ENCODE results near the gene LUC7L.
A peak's percentile ranks its signal among the peaks of the same experiment; 100 is the strongest.

LUC7L gene

DNA sequence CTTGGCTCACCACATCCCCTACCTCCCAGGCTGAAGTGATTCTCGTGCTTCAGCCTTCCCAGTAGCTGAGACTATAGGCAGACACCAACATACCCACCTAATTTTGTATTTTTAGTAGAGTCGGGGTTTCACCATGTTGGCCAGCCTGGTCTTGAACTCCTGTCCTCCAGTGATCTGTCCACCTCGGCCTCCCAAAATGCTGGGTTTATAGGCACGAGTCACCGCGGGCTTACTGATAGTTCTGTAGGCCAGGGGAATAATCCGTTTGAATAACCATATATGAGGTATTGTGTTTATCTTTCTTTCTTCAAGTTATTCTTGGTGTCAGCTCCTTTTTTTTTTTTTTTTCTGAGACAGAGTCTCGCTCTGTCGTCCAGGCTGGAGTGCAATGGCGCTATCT lies 13.0 kb upstream of the LUC7L start:
- Histone ChIP-seq H3K4me3 (ENCODE audit: low read depth, low read length, poor library complexity, severe bottlenecking) (no peak overlapping the region), H3K27ac (ENCODE audit: low read depth, low read length, poor library complexity, severe bottlenecking) (no peak overlapping the region), H3K27me3 (ENCODE audit: insufficient read depth, low read length) (no peaks in the 10 kb centered on the region), H3K4me2 (ENCODE audit: low read length) (no peak overlapping the region), H2AFZ (ENCODE audit: low read length) (no peak overlapping the region), H3K9me3 (ENCODE audit: low read length) (no peaks in the 10 kb centered on the region), H3F3A (ENCODE audit: insufficient read depth, low read length) (no peaks in the 10 kb centered on the region), H3K9ac (ENCODE audit: low read length) (no peak overlapping the region), H3K4me1 (ENCODE audit: insufficient read depth, low read length, severe bottlenecking) (peaks cover 15% of the 10 kb centered on the region), H3K79me2 (ENCODE audit: insufficient read depth, low read length) (peaks cover 5% of the 10 kb centered on the region; the same call in 1 of the 2 replicates), H4K20me1 (ENCODE audit: insufficient read depth, low read length) (no peaks in the 10 kb centered on the region), H3K36me3 (ENCODE audit: insufficient read depth, low read length) (peaks cover 5% of the 10 kb centered on the region; the same call in 1 of the 2 replicates), H3K9me2 (ENCODE audit: low read depth, low read length) (no peaks in the 10 kb centered on the region)
- TF ChIP-seq, protein P1, sequence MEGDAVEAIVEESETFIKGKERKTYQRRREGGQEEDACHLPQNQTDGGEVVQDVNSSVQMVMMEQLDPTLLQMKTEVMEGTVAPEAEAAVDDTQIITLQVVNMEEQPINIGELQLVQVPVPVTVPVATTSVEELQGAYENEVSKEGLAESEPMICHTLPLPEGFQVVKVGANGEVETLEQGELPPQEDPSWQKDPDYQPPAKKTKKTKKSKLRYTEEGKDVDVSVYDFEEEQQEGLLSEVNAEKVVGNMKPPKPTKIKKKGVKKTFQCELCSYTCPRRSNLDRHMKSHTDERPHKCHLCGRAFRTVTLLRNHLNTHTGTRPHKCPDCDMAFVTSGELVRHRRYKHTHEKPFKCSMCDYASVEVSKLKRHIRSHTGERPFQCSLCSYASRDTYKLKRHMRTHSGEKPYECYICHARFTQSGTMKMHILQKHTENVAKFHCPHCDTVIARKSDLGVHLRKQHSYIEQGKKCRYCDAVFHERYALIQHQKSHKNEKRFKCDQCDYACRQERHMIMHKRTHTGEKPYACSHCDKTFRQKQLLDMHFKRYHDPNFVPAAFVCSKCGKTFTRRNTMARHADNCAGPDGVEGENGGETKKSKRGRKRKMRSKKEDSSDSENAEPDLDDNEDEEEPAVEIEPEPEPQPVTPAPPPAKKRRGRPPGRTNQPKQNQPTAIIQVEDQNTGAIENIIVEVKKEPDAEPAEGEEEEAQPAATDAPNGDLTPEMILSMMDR (IDR thresholded peaks at IDR 0.05; ENCODE audit: low read length), result no peak
- TF ChIP-seq EZH2 (IDR thresholded peaks at IDR 0.05; ENCODE audit: borderline replicate concordance, low read length), result no peak

DNA sequence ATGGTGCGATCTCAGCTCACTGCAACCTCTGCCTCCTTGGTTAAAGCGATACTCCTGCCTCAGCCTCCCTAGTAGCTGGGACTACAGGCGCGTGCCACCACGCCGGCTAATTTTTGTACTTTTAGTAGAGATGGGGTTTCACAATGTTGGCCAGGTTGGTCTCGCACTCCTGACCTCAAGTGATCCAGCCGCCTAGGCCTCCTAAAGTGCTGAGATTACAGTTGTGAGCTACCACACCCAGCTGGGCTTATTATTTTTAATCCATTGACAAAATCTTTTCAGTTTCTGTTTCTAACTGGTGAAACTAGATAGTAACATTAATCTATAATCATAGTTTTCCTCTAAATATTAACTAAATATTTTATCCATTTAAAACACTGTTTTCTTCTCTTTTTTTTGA lies 11.3 kb upstream of the LUC7L start:
- Histone ChIP-seq H3F3A (ENCODE audit: insufficient read depth, low read length) (no peaks in the 10 kb centered on the region), H3K27me3 (ENCODE audit: insufficient read depth, low read length) (no peaks in the 10 kb centered on the region), H3K36me3 (ENCODE audit: insufficient read depth, low read length) (peaks cover 5% of the 10 kb centered on the region; the same call in 1 of the 2 replicates), H3K9me2 (ENCODE audit: low read depth, low read length) (no peaks in the 10 kb centered on the region), H3K9me3 (ENCODE audit: low read length) (no peaks in the 10 kb centered on the region), H3K27ac (ENCODE audit: low read depth, low read length, poor library complexity, severe bottlenecking) (peak overlapping the region; percentile 53), H3K79me2 (ENCODE audit: insufficient read depth, low read length) (peaks cover 5% of the 10 kb centered on the region; the same call in 1 of the 2 replicates), H2AFZ (ENCODE audit: low read length) (no peak overlapping the region), H3K4me3 (ENCODE audit: low read depth, low read length, poor library complexity, severe bottlenecking) (no peak overlapping the region), H4K20me1 (ENCODE audit: insufficient read depth, low read length) (no peaks in the 10 kb centered on the region), H3K4me2 (ENCODE audit: low read length) (no peak overlapping the region), H3K4me1 (ENCODE audit: insufficient read depth, low read length, severe bottlenecking) (peaks cover 17% of the 10 kb centered on the region), H3K9ac (ENCODE audit: low read length) (no peak overlapping the region)
- no peak for TF ChIP-seq EZH2 (IDR thresholded peaks at IDR 0.05; ENCODE audit: borderline replicate concordance, low read length)
- TF ChIP-seq, protein P1 (IDR thresholded peaks at IDR 0.05; ENCODE audit: low read length), result no peak

DNA sequence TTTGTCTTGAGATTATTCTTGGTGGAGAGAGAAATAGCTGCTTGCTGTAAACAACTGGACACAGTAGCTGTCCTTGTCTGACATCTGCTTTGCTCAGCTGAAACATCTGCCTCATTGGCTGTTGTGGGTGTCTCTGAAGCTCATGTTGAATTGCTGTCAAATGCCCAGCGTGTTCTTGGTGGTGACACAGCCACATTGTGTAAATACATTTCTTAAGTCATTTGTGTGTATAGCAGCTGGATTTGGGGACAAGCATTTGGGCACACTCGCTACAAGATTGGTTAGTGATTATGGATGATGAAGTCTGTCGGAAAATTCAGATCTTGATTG lies 10.7 kb upstream of the LUC7L start:
- no peak overlapping the region for H2AFZ ChIP-seq (ENCODE audit: low read length)
- peaks cover 5% of the 10 kb centered on the region; the same call in 1 of the 2 replicates for H3K79me2 ChIP-seq (ENCODE audit: insufficient read depth, low read length)
- no peak overlapping the region for H3K4me2 ChIP-seq (ENCODE audit: low read length)

More for the DNA sequence above, 10.7 kb upstream of the LUC7L start:
- Histone ChIP-seq H3K36me3 (ENCODE audit: insufficient read depth, low read length) (peaks cover 5% of the 10 kb centered on the region; the same call in 1 of the 2 replicates), H3K9ac (ENCODE audit: low read length) (no peak overlapping the region), H3K4me3 (ENCODE audit: low read depth, low read length, poor library complexity, severe bottlenecking) (no peak overlapping the region), H3K9me3 (ENCODE audit: low read length) (no peaks in the 10 kb centered on the region), H3F3A (ENCODE audit: insufficient read depth, low read length) (no peaks in the 10 kb centered on the region), H3K4me1 (ENCODE audit: insufficient read depth, low read length, severe bottlenecking) (peaks cover 20% of the 10 kb centered on the region), H3K27ac (ENCODE audit: low read depth, low read length, poor library complexity, severe bottlenecking) (peak overlapping the region; percentile 53), H4K20me1 (ENCODE audit: insufficient read depth, low read length) (no peaks in the 10 kb centered on the region), H3K9me2 (ENCODE audit: low read depth, low read length) (no peaks in the 10 kb centered on the region), H3K27me3 (ENCODE audit: insufficient read depth, low read length) (no peaks in the 10 kb centered on the region)
- TF ChIP-seq EZH2 (IDR thresholded peaks at IDR 0.05; ENCODE audit: borderline replicate concordance, low read length), result no peak
- TF ChIP-seq, protein P1 (IDR thresholded peaks at IDR 0.05; ENCODE audit: low read length), result no peak

Measured in OCI-LY1 (cell line).